Liver (tissue), 9 donors: Measurements from ENCODE around the gene B4GALT3. TPM values are rescaled to one million over a fixed set of nuclear protein-coding genes. Genes with fewer than 3 reads are reported as not detected.
A peak's percentile ranks its signal among the peaks of the same experiment; 100 is the strongest.

Experiments
- DNase-seq: peaks from one replicate; pipeline ENCODE4 v3.0.0-alpha.2; 2017; ENCODE audit warnings: low spot score
- H3K27ac ChIP-seq, 2 donors: one replicate each; pipeline ENCODE4 v1.7.0; 2013; ENCODE audit warnings: inconsistent platforms in 2 of 2, low read length in 2 of 2, control low read depth in 1 of 2, low read depth in 1 of 2, mild to moderate bottlenecking in 1 of 2
- H3K27me3 ChIP-seq, 4 donors: one replicate each; pipeline versions ENCODE4 v1.6.1 to v1.7.0; 2013; ENCODE audit warnings: low read length in 3 of 4, inconsistent platforms in 1 of 4, mild to moderate bottlenecking in 1 of 4, moderate library complexity in 1 of 4; ENCODE audit not compliant: control insufficient read depth in 4 of 4, insufficient read depth in 4 of 4
- H3K36me3 ChIP-seq, 4 donors: one replicate each; pipeline versions ENCODE4 v1.6.1 to v1.7.0; 2013; ENCODE audit warnings: low read length in 3 of 4, mild to moderate bottlenecking in 3 of 4, low read depth in 1 of 4, moderate library complexity in 1 of 4; ENCODE audit not compliant: control insufficient read depth in 4 of 4, insufficient read depth in 3 of 4
- H3K4me1 ChIP-seq, 4 donors: one replicate each; pipeline versions ENCODE4 v1.6.1 to v1.7.0; 2013; ENCODE audit warnings: low read length in 3 of 4, mild to moderate bottlenecking in 3 of 4, moderate library complexity in 1 of 4; ENCODE audit not compliant: control insufficient read depth in 4 of 4, insufficient read depth in 4 of 4
- H3K4me3 ChIP-seq, 3 donors: one replicate each; pipeline versions ENCODE4 v1.6.1 to v1.7.0; 2013; ENCODE audit warnings: low read length in 3 of 3, control low read depth in 1 of 3, low read depth in 1 of 3, mild to moderate bottlenecking in 1 of 3
- H3K9ac ChIP-seq, 2 donors: one replicate each; pipeline ENCODE4 v1.7.0; 2013; ENCODE audit warnings: low read length in 2 of 2, mild to moderate bottlenecking in 2 of 2, moderate library complexity in 2 of 2, control low read depth in 1 of 2, low read depth in 1 of 2
- H3K9me3 ChIP-seq, 4 donors: one replicate each; pipeline versions ENCODE4 v1.6.1 to v1.7.0; 2013; ENCODE audit warnings: low read length in 3 of 4; ENCODE audit not compliant: control insufficient read depth in 4 of 4
- CTCF ChIP-seq: fragments of 150-350 bp; IDR thresholded peaks from 2 replicates; pipeline ENCODE4 v1.5.1; 2017; ENCODE audit warnings: improper control_type of control experiment, low read depth, low read length; ENCODE audit not compliant: missing input control
- EGR1 ChIP-seq, 2 donors: IDR thresholded peaks; 2 replicates each; pipeline ENCODE4 v1.6.1; 2016 to 2018; ENCODE audit warnings: antibody characterized with exemption in 2 of 2, low read depth in 2 of 2
- FOXA2 ChIP-seq: IDR thresholded peaks from 2 replicates; pipeline ENCODE4 v1.6.1; 2016; ENCODE audit warnings: antibody characterized with exemption
- GABPA ChIP-seq, 2 donors: IDR thresholded peaks in 1 of 2; conservative IDR thresholded peaks in 1 of 2; 2 replicates each; pipeline ENCODE4 v1.6.1; 2016; ENCODE audit warnings: antibody characterized with exemption in 2 of 2, mild to moderate bottlenecking in 1 of 2, moderate library complexity in 1 of 2
- HNF4A ChIP-seq, 2 donors: conservative IDR thresholded peaks; 2 replicates each; pipeline ENCODE4 v1.6.1; 2016; ENCODE audit warnings: antibody characterized with exemption in 2 of 2, mild to moderate bottlenecking in 2 of 2
- HNF4G ChIP-seq: IDR thresholded peaks from 2 replicates; pipeline ENCODE4 v1.6.1; 2016; ENCODE audit warnings: antibody characterized with exemption
- JUND ChIP-seq, 2 donors: IDR thresholded peaks; 2 replicates each; pipeline ENCODE4 v1.6.1; 2016; ENCODE audit warnings: antibody characterized with exemption in 2 of 2
- MAX ChIP-seq: IDR thresholded peaks from 2 replicates; pipeline ENCODE4 v1.6.1; 2016; ENCODE audit warnings: antibody characterized with exemption
- RAD21 ChIP-seq, 2 donors: IDR thresholded peaks; 2 replicates each; pipeline ENCODE4 v1.6.1; 2016; ENCODE audit warnings: antibody characterized with exemption in 2 of 2, mild to moderate bottlenecking in 2 of 2
- REST ChIP-seq: IDR thresholded peaks from 2 replicates; pipeline ENCODE4 v1.6.1; 2016; ENCODE audit warnings: antibody characterized with exemption, mild to moderate bottlenecking
- RXRA ChIP-seq, 2 donors: IDR thresholded peaks; 2 replicates each; pipeline ENCODE4 v1.6.1; 2017 to 2018; ENCODE audit warnings: antibody characterized with exemption in 2 of 2, mild to moderate bottlenecking in 1 of 2
- SP1 ChIP-seq: IDR thresholded peaks from 2 replicates; pipeline ENCODE4 v1.6.1; 2018; ENCODE audit warnings: antibody characterized with exemption, mild to moderate bottlenecking
- YY1 ChIP-seq: IDR thresholded peaks from 2 replicates; pipeline ENCODE4 v1.6.1; 2016; ENCODE audit warnings: antibody characterized with exemption, mild to moderate bottlenecking
- ZBTB33 ChIP-seq: IDR thresholded peaks from 2 replicates; pipeline ENCODE4 v1.6.1; 2016; ENCODE audit warnings: antibody characterized with exemption
- WGBS: extraction: QIAGEN DNeasy Blood & Tissue Kit; methylation state at CpG from one replicate; pipeline ENCODE4 v1.1.7; 2013; 5-methylcytosine and 5-hydroxymethylcytosine counted together
- polyA plus RNA-seq, 2 donors: library from polyadenylated mRNA; stranded (reverse) in 1 of 2; unstranded in 1 of 2; fragments of 200-250 nt in 1 of 2; fragments of >200 nt in 1 of 2; fragmentation: Nextera tagmentation in 1 of 2; extraction: Ambion mirVana in 1 of 2; gene quantifications; one replicate each; pipeline versions ENCODE4 v1.2.1 to v1.2.3, GENCODE V29; 2013 to 2015
- total RNA-seq, 2 donors: library from RNA; depleted of rRNA; stranded (reverse); fragments of >200 nt; gene quantifications; one replicate each; pipeline ENCODE4 v1.2.3, GENCODE V29; 2014
- donor health status: healthy.
- donor health status: healthy.
- donor health status: healthy.
- donor health status: healthy.
- donor health status: healthy.

B4GALT3 gene
- total and polyA plus RNA-seq, 4 donors = 13.1 to 23.8 (median 14.7) TPM

- Histone ChIP-seq H3K27me3 (no peaks in the 10 kb centered on the region), H3K27ac (no peak overlapping the region), H3K4me3 (no peak overlapping the region), H3K9me3 (no peaks in the 10 kb centered on the region), H3K36me3 (peaks cover 0 to 8% (median 3%) of the 10 kb centered on the region in 4 donors), H3K9ac (peak overlapping the region in 1 of 2 donors; percentile 32), H3K4me1 (peaks cover 0 to 22% (median 16%) of the 10 kb centered on the region in 4 donors)
- TF ChIP-seq HNF4A (conservative IDR thresholded peaks at IDR 0.05) (no peak), REST (no peak), HNF4G (no peak), JUND (IDR thresholded peaks at IDR 0.05) (no peak)
- no peak for DNase-seq
- WGBS = 94% methylated on average over 3 of the region's 3 CpGs
These were observed 2.4 kb upstream of the B4GALT3 start for GRCh38 chr1:161179698-161180097.

GRCh38 chr1:161177936-161178244 is 583 bp upstream of the B4GALT3 start:
- Histone ChIP-seq H3K27me3 (no peaks in the 10 kb centered on the region), H3K9me3 (no peaks in the 10 kb centered on the region), H3K4me3 (peak overlapping the region; percentile 58 to 70 (median 63)), H3K4me1 (peaks cover 0 to 30% (median 24%) of the 10 kb centered on the region in 4 donors), H3K36me3 (peaks cover 0 to 19% (median 15%) of the 10 kb centered on the region in 4 donors), H3K9ac (peak overlapping the region; percentile 82 to 96), H3K27ac (peak overlapping the region; percentile 92 to 95)
- no peak for DNase-seq
- TF ChIP-seq MAX (peak; percentile 6), JUND (IDR thresholded peaks at IDR 0.05) (no peak)
- 25% methylated on average over 9 of the region's 9 CpGs for WGBS

- Histone ChIP-seq H3K9me3 (no peaks in the 10 kb centered on the region), H3K9ac (peak overlapping the region; percentile 46 to 95), H3K27me3 (no peaks in the 10 kb centered on the region), H3K36me3 (peaks cover 1 to 29% (median 20%) of the 10 kb centered on the region in 4 donors), H3K27ac (peak overlapping the region; percentile 92 to 95), H3K4me3 (peak overlapping the region; percentile 70 to 98 (median 80)), H3K4me1 (peaks cover 0 to 31% (median 26%) of the 10 kb centered on the region in 4 donors)
- 25% methylated on average over 17 of the region's 17 CpGs for WGBS
- no peak for DNase-seq
- TF ChIP-seq REST (no peak), CTCF (no peak), YY1 (no peak), RXRA (IDR thresholded peaks at IDR 0.05) (no peak), GABPA (IDR thresholded peaks at IDR 0.05 in 1 of 2, conservative IDR thresholded peaks at IDR 0.05 in 1 of 2) (no peak), MAX (no peak), HNF4A (conservative IDR thresholded peaks at IDR 0.05) (no peak), HNF4G (no peak), FOXA2 (no peak), EGR1 (IDR thresholded peaks at IDR 0.05; ENCODE audit: low read depth in 2 of 2) (no peak), JUND (IDR thresholded peaks at IDR 0.05) (no peak), ZBTB33 (no peak), SP1 (no peak), RAD21 (IDR thresholded peaks at IDR 0.05) (no peak)
These were observed 717 bp downstream of the B4GALT3 start for GRCh38 chr1:161176468-161177111.
